Measurements from ENCODE around the gene GRB14.

GRCh38 chr2:164655750-164656149, 34.5 kb upstream of the GRB14 start:
- no peak for TF ChIP-seq GATA3 (IDR thresholded peaks at IDR 0.05; ENCODE audit: low read depth, low read length)
- TF ChIP-seq GATA2 (IDR thresholded peaks at IDR 0.05; ENCODE audit: low read depth, low read length): no peak

Data from SH-SY5Y (cell line).